GM12891 (cell line): ENCODE measurements around the gene CUTA.

Experiments
- PAX5 ChIP-seq: IDR thresholded peaks from 2 replicates; pipeline ENCODE4 v1.6.1; 2011; ENCODE audit warnings: low read length, moderate library complexity, mild to moderate bottlenecking; ENCODE audit not compliant: insufficient read depth, severe bottlenecking
- POLR2A ChIP-seq: IDR thresholded peaks from 2 replicates; pipeline ENCODE4 v1.6.1; 2011; ENCODE audit warnings: low read depth, low read length, control low read depth
- POLR2AphosphoS5 ChIP-seq: IDR thresholded peaks from 2 replicates; pipeline ENCODE4 v1.6.1; 2011; ENCODE audit warnings: low read depth, low read length, control low read depth
- POU2F2 ChIP-seq: IDR thresholded peaks from 2 replicates; pipeline ENCODE4 v1.6.1; 2011; ENCODE audit warnings: low read depth, mild to moderate bottlenecking, control low read depth, low read length, moderate library complexity
- SPI1 ChIP-seq: IDR thresholded peaks from 2 replicates; pipeline ENCODE4 v1.6.1; 2011; ENCODE audit warnings: low read depth, low read length, control low read depth
- TAF1 ChIP-seq: IDR thresholded peaks from 2 replicates; pipeline ENCODE4 v1.6.1; 2011; ENCODE audit warnings: low read depth, low read length, control low read depth

DNA sequence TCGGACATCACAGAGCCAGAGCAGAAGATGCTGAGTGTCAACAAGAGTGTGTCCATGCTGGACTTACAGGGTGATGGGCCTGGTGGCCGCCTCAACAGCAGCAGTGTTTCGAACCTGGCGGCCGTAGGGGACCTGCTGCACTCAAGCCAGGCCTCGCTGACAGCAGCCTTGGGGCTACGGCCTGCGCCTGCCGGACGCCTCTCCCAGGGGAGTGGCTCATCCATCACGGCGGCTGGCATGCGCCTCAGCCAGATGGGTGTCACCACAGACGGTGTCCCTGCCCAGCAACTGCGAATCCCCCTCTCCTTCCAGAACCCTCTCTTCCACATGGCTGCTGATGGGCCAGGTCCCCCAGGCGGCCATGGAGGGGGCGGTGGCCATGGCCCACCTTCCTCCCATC is 25.1 kb upstream of the CUTA start:
- TF ChIP-seq TAF1 (no peak), POLR2AphosphoS5 (no peak), POLR2A (no peak), SPI1 (no peak), PAX5 (no peak), POU2F2 (no peak)
